MM.1S (cell line): Measurements from ENCODE around the gene CD7.

Source experiments
- CTCF ChIP-seq: fragments of 300-600 bp; sonication (generic); IDR thresholded peaks from 2 replicates; pipeline ENCODE4 v1.5.1; 2016; ENCODE audit warnings: antibody characterized with exemption, low read length, mixed read lengths
- EZH2 ChIP-seq: fragments of 300-600 bp; sonication (generic); optimal IDR thresholded peaks from 2 replicates; pipeline ENCODE3; 2017; ENCODE audit warnings: low read depth, mild to moderate bottlenecking, antibody characterized with exemption, low read length, mixed read lengths

- TF ChIP-seq CTCF (no peak), EZH2 (no peak)
Measured at GRCh38 chr17:82299452-82299851, 18.0 kb downstream of the CD7 start.
